ENCODE results near the gene PIGS. TPM values are rescaled to one million over a fixed set of nuclear protein-coding genes. Genes with fewer than 3 reads are reported as not detected.

Gene PIGS
- 107 and 114 TPM in 2 replicates for total RNA-seq
- polyA plus RNA-seq: 121 and 122 TPM in 2 replicates

- H3K4me3 ChIP-seq: peak within 1 kb of the TSS; percentile 92
- H3K36me3 ChIP-seq: no peaks in the 10 kb centered on the region
- no peak for TF ChIP-seq CTCF (IDR thresholded peaks at IDR 0.05; ENCODE audit: low read depth, low read length)
- peaks cover 23% of the 10 kb centered on the region for H3K4me1 ChIP-seq (ENCODE audit: low read depth)
- DNase-seq (ENCODE audit: low read depth in 1 of 2, low spot score in 1 of 2): peak; percentile 91 to 97
- H3K27me3 ChIP-seq: no peaks in the 10 kb centered on the region
- H3K27ac ChIP-seq: peak within 1 kb of the TSS; percentile 42
- no peaks in the 10 kb centered on the region for H3K9me3 ChIP-seq (ENCODE audit: low read depth)
Measured at GRCh38 chr17:28571361-28572122, at the start of gene PIGS. PIGS (minus strand) TSS chr17:28571524; CDS start chr17:28571496, 28 bp downstream.

GRCh38 chr17:28620010-28620409 is 48.7 kb upstream of the PIGS start:
- Histone ChIP-seq H3K4me3 (no peak overlapping the region), H3K36me3 (peaks cover 87% of the 10 kb centered on the region), H3K9me3 (ENCODE audit: low read depth) (no peaks in the 10 kb centered on the region), H3K27ac (no peak overlapping the region), H3K4me1 (ENCODE audit: low read depth) (no peaks in the 10 kb centered on the region), H3K27me3 (no peaks in the 10 kb centered on the region)
- DNase-seq (ENCODE audit: low read depth in 1 of 2, low spot score in 1 of 2): no peak
- no peak for TF ChIP-seq CTCF (IDR thresholded peaks at IDR 0.05; ENCODE audit: low read depth, low read length)

DNA sequence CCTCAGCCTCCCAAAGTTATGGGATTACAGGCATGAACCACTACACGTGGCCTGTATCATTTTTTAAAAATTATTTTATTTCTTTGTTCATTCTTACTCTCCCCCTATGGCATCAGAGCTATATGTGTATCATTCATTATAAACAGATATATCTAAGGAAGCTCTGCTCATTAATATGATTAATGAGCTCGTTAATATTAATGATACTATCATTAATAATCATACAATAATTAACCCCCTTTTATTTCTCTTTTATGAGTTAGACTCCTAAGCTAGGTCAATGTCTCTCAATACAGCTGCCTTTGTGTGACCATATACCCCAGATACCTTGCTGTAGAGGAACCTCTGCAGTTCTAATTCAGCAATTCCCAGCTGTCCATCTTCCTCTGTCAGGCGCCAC is 47.1 kb upstream of the PIGS start:
- Histone ChIP-seq H3K27ac (no peak overlapping the region), H3K27me3 (no peaks in the 10 kb centered on the region), H3K4me3 (no peak overlapping the region), H3K4me1 (ENCODE audit: low read depth) (no peaks in the 10 kb centered on the region), H3K36me3 (peaks cover 88% of the 10 kb centered on the region), H3K9me3 (ENCODE audit: low read depth) (no peaks in the 10 kb centered on the region)
- DNase-seq (ENCODE audit: low read depth in 1 of 2, low spot score in 1 of 2): no peak
- no peak for TF ChIP-seq CTCF (IDR thresholded peaks at IDR 0.05; ENCODE audit: low read depth, low read length)

DNA sequence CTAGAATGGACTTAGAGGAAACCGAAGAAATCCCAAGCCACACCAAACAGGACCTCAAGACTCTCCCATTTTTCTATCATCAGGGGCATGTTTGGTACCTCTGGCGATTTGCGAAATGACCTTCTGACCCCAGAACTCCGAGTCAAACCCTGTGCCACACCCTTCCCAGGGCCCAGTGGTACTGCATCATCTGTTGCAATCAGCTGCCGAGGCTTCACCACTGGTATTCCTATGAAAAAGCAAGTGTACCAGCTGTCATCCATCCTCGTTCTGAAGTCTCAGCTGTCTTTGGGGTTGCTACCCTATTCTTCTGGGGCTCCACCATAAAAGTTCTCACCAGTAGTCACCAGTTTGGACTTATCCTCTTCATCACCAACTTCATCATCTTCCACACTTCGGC is 45.0 kb upstream of the PIGS start:
- H3K27me3 ChIP-seq: no peaks in the 10 kb centered on the region
- no peak overlapping the region for H3K4me3 ChIP-seq
- no peaks in the 10 kb centered on the region for H3K9me3 ChIP-seq (ENCODE audit: low read depth)
- peaks cover 67% of the 10 kb centered on the region for H3K36me3 ChIP-seq
- H3K4me1 ChIP-seq (ENCODE audit: low read depth): no peaks in the 10 kb centered on the region
- DNase-seq (ENCODE audit: low read depth in 1 of 2, low spot score in 1 of 2): no peak
- no peak overlapping the region for H3K27ac ChIP-seq
- no peak for TF ChIP-seq CTCF (IDR thresholded peaks at IDR 0.05; ENCODE audit: low read depth, low read length)

DNA sequence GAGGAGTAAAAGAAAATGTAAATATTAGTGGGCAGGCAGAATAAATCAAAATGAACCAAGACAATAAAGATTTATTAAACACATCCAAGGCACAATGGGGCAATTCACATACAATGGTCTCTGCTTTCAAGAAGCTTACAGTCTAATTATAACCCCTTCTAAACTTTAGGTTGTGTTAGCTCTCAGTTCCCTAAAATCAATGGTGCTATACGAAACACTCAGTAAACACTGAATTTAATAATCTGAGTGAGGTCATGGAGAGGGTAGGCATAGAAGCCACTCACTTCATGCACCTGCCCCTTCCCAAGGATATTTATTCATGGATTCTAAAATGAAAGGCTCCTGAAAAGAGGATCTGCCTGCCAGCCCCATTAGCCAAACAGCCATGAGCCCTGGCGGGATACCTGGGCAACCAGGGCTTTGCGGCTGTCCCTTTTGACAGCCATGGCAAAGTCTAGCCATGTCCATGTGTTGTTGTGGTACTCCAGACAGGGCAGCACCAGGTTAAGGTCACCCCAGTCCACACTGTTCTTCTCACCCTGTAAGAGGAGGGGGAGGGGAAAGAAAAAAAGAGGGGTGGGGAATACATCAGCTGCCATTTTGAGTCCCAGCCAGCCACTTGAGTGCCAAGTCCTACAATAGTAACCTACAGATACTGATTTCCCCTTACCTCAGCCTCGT is 44.1 kb upstream of the PIGS start:
- no peak for TF ChIP-seq CTCF (IDR thresholded peaks at IDR 0.05; ENCODE audit: low read depth, low read length)
- H3K9me3 ChIP-seq (ENCODE audit: low read depth): no peaks in the 10 kb centered on the region
- no peak for DNase-seq (ENCODE audit: low read depth in 1 of 2, low spot score in 1 of 2)
- no peak overlapping the region for H3K4me3 ChIP-seq
- H3K4me1 ChIP-seq (ENCODE audit: low read depth): no peaks in the 10 kb centered on the region
- H3K27me3 ChIP-seq: no peaks in the 10 kb centered on the region
- H3K27ac ChIP-seq: no peak overlapping the region
- H3K36me3 ChIP-seq: peaks cover 58% of the 10 kb centered on the region
